ENCODE data around the gene PRH1. TPM values are rescaled to one million over a fixed set of nuclear protein-coding genes. Genes with fewer than 3 reads are reported as not detected.

Gene PRH1
- total RNA-seq = 15.9 and 21.0 TPM in 2 replicates

DNA sequence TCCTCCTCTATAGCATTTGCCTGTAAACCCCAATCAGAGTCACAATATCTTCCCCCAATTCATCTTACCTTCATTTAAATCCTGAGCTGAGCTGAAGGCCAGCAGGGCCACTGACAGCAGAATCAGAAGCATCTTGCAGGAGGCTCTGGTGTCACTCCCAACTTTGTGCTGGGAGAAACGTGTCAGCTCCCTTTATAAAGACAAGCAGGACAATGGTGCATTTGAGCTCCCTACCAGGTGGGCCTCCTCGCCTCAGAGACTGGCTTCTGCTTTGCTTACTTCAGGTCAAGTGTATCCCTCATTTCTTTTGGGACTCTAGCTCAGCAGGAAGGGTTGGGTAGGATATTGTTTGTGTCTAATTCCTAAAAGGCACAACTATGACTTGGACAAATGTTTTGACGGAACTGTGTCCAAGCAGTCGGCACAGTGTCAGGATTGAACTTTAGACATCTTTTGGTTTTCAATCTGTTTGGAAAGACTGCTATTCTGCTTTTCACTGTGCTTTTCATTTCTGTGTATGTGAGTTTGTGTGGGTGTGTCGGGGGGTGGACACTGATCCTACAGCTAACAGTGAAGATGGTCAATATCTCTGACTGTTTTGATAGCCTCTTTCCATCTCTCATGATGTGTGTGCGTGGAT lies at the start of gene PRH1:
TSS of gene PRH1 (minus strand) at position 170 of the 640 bp plus-strand sequence. CDS start at position 132, 38 bp downstream.

DNA sequence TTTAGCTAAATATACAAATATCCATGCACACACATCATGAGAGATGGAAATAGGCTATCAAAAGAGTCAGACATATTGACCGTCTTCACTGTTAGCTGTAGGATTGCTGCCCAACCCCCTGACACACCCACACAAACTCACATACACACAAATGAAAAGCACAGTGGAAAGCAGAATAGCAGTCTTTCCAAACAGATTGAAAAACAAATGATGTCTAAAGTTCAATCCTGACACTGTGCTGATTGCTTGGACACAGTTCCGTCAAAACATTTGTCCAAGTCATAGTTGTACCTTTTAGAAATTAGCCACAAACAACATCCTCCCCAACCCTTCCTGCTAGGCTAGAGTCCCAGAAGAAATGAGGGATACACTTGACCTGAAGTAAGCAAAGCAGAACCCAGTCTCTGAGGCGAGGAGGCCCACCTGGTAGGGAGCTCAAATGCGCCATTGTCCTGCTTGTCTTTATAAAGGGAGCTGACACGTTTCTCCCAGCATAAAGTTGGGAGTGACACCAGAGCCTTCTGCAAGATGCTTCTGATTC lies 44.8 kb upstream of the PRH1 start, which contains the start of gene PRH2:
TSS of gene PRH2 (plus strand) at position 491 of the 541 bp plus-strand sequence. CDS start at position 529, 38 bp downstream.

DNA sequence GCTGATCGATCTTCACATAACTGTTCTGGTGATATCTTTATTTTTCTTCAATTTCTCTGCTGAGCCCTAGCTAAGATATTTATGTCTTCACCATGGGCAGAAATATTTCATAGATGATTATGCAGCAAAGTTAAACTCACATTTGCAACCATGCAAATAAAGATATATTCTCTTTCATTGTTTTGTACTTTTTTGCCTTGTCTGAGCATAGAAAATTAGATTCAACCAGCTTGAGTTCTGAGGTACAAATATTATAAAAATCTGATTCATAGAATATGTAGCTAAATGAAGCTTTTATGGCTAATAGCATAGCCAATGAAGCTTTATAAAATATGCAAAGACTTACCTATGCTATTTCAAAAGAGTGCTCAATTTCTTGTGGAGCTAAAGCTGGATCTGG lies 25.4 kb upstream of the PRH1 start, which contains the start of gene TAS2R13:
TSS of gene TAS2R13 (minus strand) at position 101 of the 400 bp plus-strand sequence. CDS start 264 bp downstream, outside the sequence.

DNA sequence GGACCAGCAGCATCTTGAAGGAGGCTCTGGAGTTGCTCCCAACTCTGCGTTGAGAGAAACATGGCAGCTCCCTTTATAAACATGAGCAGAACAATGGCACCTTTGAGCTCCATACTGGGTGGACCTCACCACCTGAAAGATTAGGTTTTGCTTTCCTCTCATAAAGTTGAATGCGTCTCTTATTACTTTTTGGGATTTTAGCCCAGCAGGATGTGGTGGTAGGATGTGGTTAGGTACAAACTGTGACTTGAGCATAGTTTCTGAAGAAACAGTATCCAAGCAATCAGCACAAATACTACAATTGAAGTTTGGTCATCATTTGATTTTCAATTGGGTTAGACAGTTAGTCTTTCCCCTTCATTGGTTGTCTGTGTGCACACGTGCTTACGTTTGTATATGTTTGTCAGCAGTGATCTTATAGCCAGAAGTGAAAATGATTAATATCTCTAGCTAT lies 34.6 kb downstream of the PRH1 start, which contains the start of gene PRR4:
TSS of gene PRR4 (minus strand) at position 51 of the 454 bp plus-strand sequence. CDS start at position 13, 38 bp downstream.

Other genes with a start within 250 kb of the PRH1 start
- 0.16 and 0.69 TPM in 2 replicates for gene STYK1, start 210.2 kb downstream of the PRH1 start, total RNA-seq
- gene YBX3, start 160.9 kb downstream of the PRH1 start, total RNA-seq = 72.3 and 86.2 TPM in 2 replicates
- not detected in 2 replicates for gene TAS2R7, start 81.6 kb downstream of the PRH1 start, total RNA-seq
- gene TAS2R8, start 77.0 kb downstream of the PRH1 start, total RNA-seq = 0.26 TPM in 1 of 2 replicates, not detected in the other
- gene TAS2R9, start 74.1 kb downstream of the PRH1 start, total RNA-seq = 0.09 and 0.16 TPM in 2 replicates
- 0.60 and 1.3 TPM in 2 replicates for gene TAS2R10, start 57.9 kb downstream of the PRH1 start, total RNA-seq
- gene PRR4, start 34.8 kb downstream of the PRH1 start, total RNA-seq = 0.32 and 0.60 TPM in 2 replicates
- gene TAS2R13, start 25.3 kb upstream of the PRH1 start, total RNA-seq = 0.69 and 0.95 TPM in 2 replicates
- 0.63 TPM in 1 of 2 replicates, not detected in the other for gene PRH2, start 45.0 kb upstream of the PRH1 start, total RNA-seq
- gene TAS2R14, start 55.0 kb upstream of the PRH1 start, total RNA-seq = 1.7 and 2.0 TPM in 2 replicates
- 1.5 and 1.7 TPM in 2 replicates for gene TAS2R50, start 102.7 kb upstream of the PRH1 start, total RNA-seq
- gene TAS2R20, start 114.0 kb upstream of the PRH1 start, total RNA-seq = 1.6 and 2.5 TPM in 2 replicates
- 3.9 and 4.6 TPM in 2 replicates for gene TAS2R19, start 138.4 kb upstream of the PRH1 start, total RNA-seq
- 1.6 and 3.0 TPM in 2 replicates for gene TAS2R31, start 147.2 kb upstream of the PRH1 start, total RNA-seq
- gene TAS2R46, start 178.0 kb upstream of the PRH1 start, total RNA-seq = 1.2 and 1.7 TPM in 2 replicates
- 0.63 and 1.0 TPM in 2 replicates for gene TAS2R43, start 208.1 kb upstream of the PRH1 start, total RNA-seq

Measured in bronchial smooth muscle cell (primary cell).